Colon (tissue), 2 donors: Measurements from ENCODE around the gene RTN4RL2.

Source experiments
- FAIRE-seq: peaks from 2 replicates; lab custom pipeline; 2012; peaks lifted over from hg19 to GRCh38; lab: Jason Lieb, UNC
- donor health status: control.
- donor health status: control.

Gene RTN4RL2

GRCh38 chr11:57500926-57501325, 40.6 kb downstream of the RTN4RL2 start:
- FAIRE-seq, result no peak

DNA sequence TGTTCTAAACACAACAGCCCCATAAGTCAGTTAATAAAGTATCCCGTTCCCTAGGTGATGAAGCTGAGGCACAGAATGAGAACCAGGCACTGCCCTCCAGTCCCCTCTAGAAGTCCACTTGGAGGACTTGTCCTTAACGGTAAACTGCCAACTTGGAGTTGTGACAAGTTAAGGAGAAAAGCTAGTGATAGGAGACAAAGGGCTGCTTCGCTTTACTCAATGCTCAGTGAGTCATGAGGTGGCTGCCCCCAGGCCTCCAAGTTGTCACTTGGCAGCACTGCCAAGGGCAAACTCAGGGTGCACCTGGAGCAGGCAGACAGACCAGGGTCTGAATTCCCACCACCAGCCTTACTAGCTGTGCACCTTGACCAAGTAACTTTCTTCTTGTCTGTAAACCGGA, 41.6 kb downstream of the RTN4RL2 start:
- no peak for FAIRE-seq

- FAIRE-seq, result no peak
Observed at GRCh38 chr11:57502376-57502775, 42.0 kb downstream of the RTN4RL2 start.

GRCh38 chr11:57502870-57503269, 42.5 kb downstream of the RTN4RL2 start:
- FAIRE-seq, result no peak

DNA sequence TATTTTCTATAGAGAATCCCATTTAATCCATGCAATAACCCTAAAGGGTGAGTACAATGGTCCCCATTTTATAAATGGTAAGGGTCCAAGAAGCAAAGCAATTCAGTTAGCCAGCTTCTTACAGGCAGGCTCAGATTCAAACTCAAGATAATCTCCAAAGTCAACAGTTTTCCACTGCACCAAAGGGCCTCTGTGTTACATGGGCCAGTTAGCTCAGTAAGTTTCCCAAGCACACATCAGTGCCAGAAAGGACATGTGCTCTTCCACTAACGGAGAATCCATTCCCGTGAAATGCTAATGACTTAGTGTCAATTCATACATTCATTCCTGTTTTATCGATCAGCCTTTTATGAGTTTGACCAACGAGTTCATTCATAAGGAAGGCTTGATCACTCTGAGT, 44.2 kb downstream of the RTN4RL2 start:
- no peak for FAIRE-seq

- FAIRE-seq, result no peak
Observed at GRCh38 chr11:57506522-57506921, 46.2 kb downstream of the RTN4RL2 start.

DNA sequence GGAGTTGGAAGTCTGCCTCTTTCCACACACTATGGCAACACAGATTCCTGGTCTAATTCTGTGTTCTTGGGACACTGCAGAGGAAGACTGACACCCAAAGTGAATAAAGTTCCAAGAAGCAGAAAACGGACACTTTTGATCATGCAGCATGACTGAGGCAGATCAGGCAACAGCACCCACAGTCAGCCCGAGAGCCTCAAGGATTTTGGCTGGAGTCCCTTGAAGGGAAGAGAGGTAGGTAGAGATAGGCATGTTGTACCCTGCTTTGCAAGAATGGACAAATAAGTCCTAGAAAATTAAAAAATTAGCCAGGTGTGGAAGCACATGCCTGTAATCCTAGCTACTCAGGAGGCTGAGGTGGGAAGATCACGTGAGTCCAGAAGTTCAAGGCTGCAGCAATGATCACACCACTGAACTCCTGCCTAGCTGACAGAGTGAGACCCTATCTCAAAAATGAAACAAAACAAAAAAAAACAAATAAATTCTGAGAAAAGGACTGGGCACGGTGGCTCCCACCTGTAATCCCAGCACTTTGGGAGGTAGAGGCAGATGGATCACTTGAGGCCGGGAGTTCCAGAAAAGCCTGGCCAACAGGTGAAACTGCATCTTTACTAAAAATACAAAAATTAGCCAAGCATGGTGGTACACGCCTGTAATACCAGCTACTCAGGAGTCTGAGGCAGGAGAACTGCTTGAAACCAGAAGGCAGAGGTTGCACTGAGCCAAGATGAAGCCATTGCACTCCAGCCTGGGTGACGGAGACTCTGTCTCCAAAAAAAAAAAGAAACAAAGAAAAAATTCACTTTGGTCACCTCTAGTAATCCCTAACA, 48.2 kb downstream of the RTN4RL2 start:
- FAIRE-seq, result no peak

- no peak for FAIRE-seq
Observed at GRCh38 chr11:57511741-57512430, 51.6 kb downstream of the RTN4RL2 start.

GRCh38 chr11:57512646-57513451, 52.5 kb downstream of the RTN4RL2 start:
- no peak for FAIRE-seq

DNA sequence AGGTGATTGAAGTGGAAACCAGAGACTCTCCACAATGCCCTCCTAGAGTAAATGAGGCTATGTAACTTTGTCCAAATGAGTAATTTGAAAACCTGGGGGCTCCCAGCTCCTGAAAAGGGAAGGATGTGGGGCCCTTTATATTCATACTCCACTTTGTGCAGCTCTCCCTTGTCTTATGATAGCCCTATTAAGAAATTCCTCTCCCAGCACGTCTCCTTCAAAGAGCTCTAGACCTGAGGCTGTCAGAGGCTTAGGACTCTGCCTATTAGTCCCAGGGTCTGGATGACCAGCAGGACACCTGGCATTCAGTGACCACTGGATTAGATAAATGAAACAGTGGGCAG, 53.1 kb downstream of the RTN4RL2 start:
- FAIRE-seq, result no peak

GRCh38 chr11:57513911-57514537, 53.7 kb downstream of the RTN4RL2 start:
- FAIRE-seq, result no peak

- FAIRE-seq, result no peak
Observed at GRCh38 chr11:57514538-57515331, 54.4 kb downstream of the RTN4RL2 start.

DNA sequence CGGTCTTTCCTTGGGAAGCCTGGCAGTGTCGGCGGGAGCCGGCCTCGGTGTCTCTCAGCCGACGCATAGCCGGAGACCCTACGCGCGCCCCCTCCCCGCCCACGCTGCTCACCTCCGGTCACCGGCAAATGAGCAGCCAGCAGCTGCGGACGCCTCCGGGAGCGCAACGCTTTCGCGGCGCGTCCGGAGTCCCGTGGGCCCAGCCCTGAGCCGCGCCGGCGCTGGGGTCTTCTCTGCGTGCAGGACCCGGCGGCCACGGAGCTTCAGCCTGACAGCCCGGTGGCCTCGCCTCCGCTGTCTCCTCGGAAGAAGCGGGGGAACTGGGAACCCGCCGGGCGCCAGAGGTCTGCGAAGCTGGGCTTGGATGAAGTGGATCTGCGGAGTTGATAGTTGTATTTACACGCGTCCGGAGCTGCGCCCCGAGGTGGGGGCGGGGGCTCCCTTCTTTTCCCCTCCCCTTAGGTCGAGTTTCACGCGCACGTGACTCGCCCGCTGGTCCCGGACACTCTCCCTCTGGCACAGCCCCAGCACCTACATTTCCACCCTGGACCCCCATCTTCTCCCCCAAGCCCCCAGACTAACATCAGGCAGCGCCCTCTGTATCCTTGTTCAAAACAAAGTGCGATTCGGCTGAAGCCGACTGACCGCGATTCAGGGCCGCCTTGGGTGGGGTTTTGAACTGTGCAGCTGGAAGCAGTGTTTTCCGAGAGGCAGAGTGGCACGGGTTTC, 55.2 kb downstream of the RTN4RL2 start, which contains the start of gene SLC43A1:
TSS of gene SLC43A1 (minus strand) at position 371 of the 729 bp plus-strand sequence. CDS start 1,591 bp downstream, outside the sequence.
- FAIRE-seq, result no peak

DNA sequence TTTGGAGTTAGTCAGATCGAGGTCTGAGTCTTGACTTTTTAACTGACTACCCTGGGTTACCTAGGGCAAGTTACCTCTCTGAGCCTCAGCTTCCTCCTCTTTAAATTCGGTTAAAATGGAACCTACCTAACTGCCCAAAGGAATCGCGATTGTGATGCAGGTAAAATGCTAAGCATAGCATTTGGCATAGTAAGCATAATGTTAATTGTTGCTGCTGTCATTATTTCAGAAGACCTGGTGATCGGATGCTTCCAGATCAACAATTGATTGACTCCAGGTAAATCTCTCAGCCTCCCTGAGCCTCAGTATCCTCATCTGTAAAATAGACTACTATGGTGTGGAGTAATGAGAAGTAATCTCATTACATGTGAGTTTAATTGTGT, 55.7 kb downstream of the RTN4RL2 start:
- no peak for FAIRE-seq

DNA sequence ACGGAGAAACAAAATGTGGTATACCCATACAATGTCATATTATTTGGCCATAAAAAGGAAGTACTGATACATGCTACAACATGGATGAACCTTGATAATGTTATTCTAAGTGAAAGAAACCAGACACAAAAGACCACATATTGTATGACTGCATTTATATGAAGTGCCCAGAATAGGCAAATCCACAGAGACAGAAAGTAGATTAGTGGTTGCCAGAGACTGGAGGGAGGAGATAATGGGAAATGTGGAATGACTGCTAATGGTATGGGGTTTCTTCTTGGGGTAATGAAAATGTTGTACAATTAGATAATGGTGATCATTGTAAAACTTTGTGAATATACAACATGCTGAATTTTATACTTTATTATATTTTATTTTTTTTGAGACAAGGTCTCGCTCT, 60.8 kb downstream of the RTN4RL2 start:
- no peak for FAIRE-seq

GRCh38 chr11:57523419-57523818, 63.1 kb downstream of the RTN4RL2 start:
- FAIRE-seq, result no peak
